Trophoblast cell (in vitro differentiated cells and primary cell): ENCODE data around the gene EPS8L1.
"Not testable (repeated sequence)": the region's sequence is repeated elsewhere in the genome, so short reads cannot be mapped to it uniquely, and the experiment has no call there.

Experiments used
- DNase-seq, 2 donors: peaks; one replicate each; pipeline ENCODE4 v3.0.0-alpha.2; 2016
- H2AFZ ChIP-seq: 2 replicates; pipeline ENCODE4 v1.6.1; 2013; ENCODE audit warnings: low read length, moderate library complexity, mild to moderate bottlenecking; ENCODE audit not compliant: insufficient read depth, poor library complexity
- H2AK5ac ChIP-seq: 2 replicates; pipeline ENCODE4 v1.6.1; 2013; ENCODE audit warnings: mild to moderate bottlenecking, low read length
- H2BK120ac ChIP-seq: 2 replicates; pipeline ENCODE4 v1.6.1; 2013; ENCODE audit warnings: low read length, mild to moderate bottlenecking, moderate library complexity; ENCODE audit not compliant: insufficient read depth, poor library complexity
- H2BK12ac ChIP-seq: 2 replicates; pipeline ENCODE4 v1.6.1; 2013; ENCODE audit warnings: mild to moderate bottlenecking, low read length, moderate library complexity
- H2BK5ac ChIP-seq: 2 replicates; pipeline ENCODE4 v1.6.1; 2013; ENCODE audit warnings: low read length, low read depth, moderate library complexity, mild to moderate bottlenecking; ENCODE audit not compliant: poor library complexity
- H3K14ac ChIP-seq: 2 replicates; pipeline ENCODE4 v1.6.1; 2013; ENCODE audit warnings: mild to moderate bottlenecking, low read length
- H3K18ac ChIP-seq: 2 replicates; pipeline ENCODE4 v1.6.1; 2013; ENCODE audit warnings: mild to moderate bottlenecking, low read length
- H3K23ac ChIP-seq: 2 replicates; pipeline ENCODE4 v1.6.1; 2013; ENCODE audit warnings: low read length
- H3K27ac ChIP-seq: 2 replicates; pipeline ENCODE4 v1.5.1; 2013; ENCODE audit warnings: low read depth, mild to moderate bottlenecking, inconsistent platforms, low read length, moderate library complexity
- H3K27me3 ChIP-seq: 2 replicates; pipeline ENCODE4 v1.6.1; 2013; ENCODE audit warnings: inconsistent platforms, mild to moderate bottlenecking, low read length, moderate library complexity; ENCODE audit not compliant: insufficient read depth
- H3K36me3 ChIP-seq, 2 experiments: 1 replicate in 1 of 2; 2 replicates in 1 of 2; pipeline ENCODE4 v1.6.1; 2013; ENCODE audit warnings: low read length in 2 of 2, mild to moderate bottlenecking in 2 of 2, moderate library complexity in 1 of 2; ENCODE audit not compliant: insufficient read depth in 2 of 2, control insufficient read depth in 1 of 2
- H3K4ac ChIP-seq: 2 replicates; pipeline ENCODE4 v1.6.1; 2013; ENCODE audit warnings: low read depth, mild to moderate bottlenecking, low read length, moderate library complexity
- H3K4me1 ChIP-seq, 2 experiments: 1 replicate in 1 of 2; 2 replicates in 1 of 2; pipeline ENCODE4 v1.6.1; 2013; ENCODE audit warnings: low read length in 2 of 2, mild to moderate bottlenecking in 2 of 2, moderate library complexity in 1 of 2; ENCODE audit not compliant: insufficient read depth in 2 of 2, control insufficient read depth in 1 of 2
- H3K4me2 ChIP-seq: 2 replicates; pipeline ENCODE4 v1.6.1; 2013; ENCODE audit warnings: inconsistent platforms, mild to moderate bottlenecking, low read length, moderate library complexity
- H3K4me3 ChIP-seq: 2 replicates; pipeline ENCODE4 v1.5.1; 2013; ENCODE audit warnings: mild to moderate bottlenecking, low read depth, low read length, inconsistent platforms
- H3K79me1 ChIP-seq: one replicate; pipeline ENCODE4 v1.6.1; 2013; ENCODE audit warnings: low read length
- H3K79me2 ChIP-seq: 2 replicates; pipeline ENCODE4 v1.6.1; 2013; ENCODE audit warnings: low read length, mild to moderate bottlenecking; ENCODE audit not compliant: control insufficient read depth, insufficient read depth, poor library complexity
- H3K9ac ChIP-seq: 2 replicates; pipeline ENCODE4 v1.6.1; 2013; ENCODE audit warnings: mild to moderate bottlenecking, low read length
- H3K9me3 ChIP-seq: 2 replicates; pipeline ENCODE4 v1.6.1; 2013; ENCODE audit warnings: low read depth, mild to moderate bottlenecking, control low read depth, inconsistent platforms, low read length; ENCODE audit not compliant: insufficient read depth
- H4K12ac ChIP-seq: 2 replicates; pipeline ENCODE4 v1.6.1; 2013; ENCODE audit warnings: low read depth, mild to moderate bottlenecking, low read length, moderate library complexity
- H4K8ac ChIP-seq: 2 replicates; pipeline ENCODE4 v1.6.1; 2013; ENCODE audit warnings: low read depth, mild to moderate bottlenecking, low read length, moderate library complexity
- H4K91ac ChIP-seq: one replicate; pipeline ENCODE4 v1.6.1; 2013; ENCODE audit warnings: low read depth, mild to moderate bottlenecking, low read length, moderate library complexity
- WGBS: extraction: QIAGEN DNeasy Blood & Tissue Kit; methylation state at CpG from one replicate; pipeline ENCODE4 v1.1.7; 2013; ENCODE audit warnings: missing lambda C conversion rate; ENCODE audit not compliant: insufficient read length, insufficient coverage; ENCODE audit errors: extremely low coverage; 5-methylcytosine and 5-hydroxymethylcytosine counted together

EPS8L1 gene

DNA sequence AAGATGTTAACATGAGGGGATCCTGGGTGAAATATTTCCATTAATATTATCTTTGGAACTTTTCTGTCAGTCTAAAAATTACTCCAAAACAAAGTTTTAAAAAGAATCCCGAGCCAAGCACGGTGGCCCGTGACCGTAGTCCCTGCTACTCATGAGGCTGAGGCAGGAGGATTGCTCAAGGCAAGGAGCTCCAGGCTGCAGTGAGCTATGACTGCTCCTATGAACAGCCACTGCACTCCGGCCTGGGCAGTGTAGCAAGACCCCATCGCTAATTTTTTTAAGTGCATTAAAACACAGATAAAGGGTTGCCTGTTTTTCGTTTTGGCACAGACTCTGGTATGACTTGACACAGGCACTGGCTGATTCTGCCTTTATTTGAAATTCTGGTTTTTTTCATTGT lies 44.5 kb upstream of the EPS8L1 start:
- Histone ChIP-seq H3K14ac (no peak overlapping the region), H3K36me3 (peaks cover 0 to 1% of the 10 kb centered on the region in 2 experiments), H3K18ac (no peak overlapping the region), H2BK12ac (no peak overlapping the region), H2AK5ac (no peak overlapping the region), H3K23ac (no peak overlapping the region), H3K4me2 (no peak overlapping the region), H3K4me3 (no peak overlapping the region), H3K27me3 (no peaks in the 10 kb centered on the region), H3K4ac (no peak overlapping the region), H3K4me1 (no peaks in the 10 kb centered on the region), H3K79me2 (no peaks in the 10 kb centered on the region), H4K12ac (no peak overlapping the region), H2BK120ac (no peak overlapping the region), H2AFZ (no peak overlapping the region), H2BK5ac (no peak overlapping the region), H3K79me1 (no peaks in the 10 kb centered on the region), H3K27ac (no peak overlapping the region), H4K8ac (no peak overlapping the region), H3K9ac (no peak overlapping the region), H4K91ac (no peak overlapping the region), H3K9me3 (peaks cover 7% of the 10 kb centered on the region)
- DNase-seq = no peak
- no CpG with 5 or more reads among the region's 7 CpGs for WGBS

DNA sequence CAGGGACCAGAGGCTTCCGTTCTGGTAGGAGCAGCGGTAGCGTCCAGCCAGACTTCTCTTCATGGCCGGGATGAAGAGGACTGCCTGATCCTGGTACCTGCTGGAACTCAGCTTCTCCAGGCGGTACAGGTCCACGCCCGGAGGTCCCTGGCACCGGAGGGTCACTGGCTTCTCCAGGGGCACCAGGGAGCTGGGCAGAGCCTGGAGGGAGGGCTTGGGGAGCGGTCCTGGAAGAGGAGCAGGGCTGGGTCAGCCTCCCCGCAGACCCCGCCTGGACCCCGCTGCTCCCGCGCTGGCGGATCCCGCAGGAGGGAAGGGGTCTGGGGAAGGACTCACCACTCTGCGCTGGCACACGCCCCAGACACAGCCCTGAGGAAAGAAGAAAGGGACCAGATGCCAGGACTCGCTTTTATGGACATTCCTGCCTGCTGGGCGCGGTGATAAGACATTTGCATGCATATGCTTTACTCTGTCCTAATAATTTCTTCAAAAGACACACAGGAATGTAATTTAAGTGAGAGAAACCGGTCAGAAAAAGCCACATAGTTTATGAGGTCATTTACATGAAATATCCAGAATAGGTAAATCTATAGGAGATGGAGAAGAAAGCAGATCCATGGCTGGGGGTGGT lies 43.4 kb upstream of the EPS8L1 start:
- H3K9me3 ChIP-seq = peaks cover 7% of the 10 kb centered on the region
- H4K8ac ChIP-seq = no peak overlapping the region
- H3K9ac ChIP-seq = no peak overlapping the region
- H2BK12ac ChIP-seq = no peak overlapping the region
- H3K14ac ChIP-seq = no peak overlapping the region
- peaks cover 0 to 1% of the 10 kb centered on the region in 2 experiments for H3K36me3 ChIP-seq
- H3K27me3 ChIP-seq = no peaks in the 10 kb centered on the region
- H3K4me2 ChIP-seq = no peak overlapping the region
- no peaks in the 10 kb centered on the region for H3K79me2 ChIP-seq
- no peaks in the 10 kb centered on the region for H3K79me1 ChIP-seq
- no peaks in the 10 kb centered on the region for H3K4me1 ChIP-seq
- no peak overlapping the region for H3K23ac ChIP-seq
- no peak overlapping the region for H2AK5ac ChIP-seq
- no peak overlapping the region for H3K4ac ChIP-seq
- no peak overlapping the region for H2BK120ac ChIP-seq
- no peak overlapping the region for H4K12ac ChIP-seq
- no peak overlapping the region for H2BK5ac ChIP-seq
- no peak for DNase-seq
- H3K27ac ChIP-seq = no peak overlapping the region
- peak overlapping the region; percentile 59 for H3K4me3 ChIP-seq
- H4K91ac ChIP-seq = no peak overlapping the region
- no CpG with 5 or more reads among the region's 22 CpGs for WGBS
- no peak overlapping the region for H2AFZ ChIP-seq
- no peak overlapping the region for H3K18ac ChIP-seq

DNA sequence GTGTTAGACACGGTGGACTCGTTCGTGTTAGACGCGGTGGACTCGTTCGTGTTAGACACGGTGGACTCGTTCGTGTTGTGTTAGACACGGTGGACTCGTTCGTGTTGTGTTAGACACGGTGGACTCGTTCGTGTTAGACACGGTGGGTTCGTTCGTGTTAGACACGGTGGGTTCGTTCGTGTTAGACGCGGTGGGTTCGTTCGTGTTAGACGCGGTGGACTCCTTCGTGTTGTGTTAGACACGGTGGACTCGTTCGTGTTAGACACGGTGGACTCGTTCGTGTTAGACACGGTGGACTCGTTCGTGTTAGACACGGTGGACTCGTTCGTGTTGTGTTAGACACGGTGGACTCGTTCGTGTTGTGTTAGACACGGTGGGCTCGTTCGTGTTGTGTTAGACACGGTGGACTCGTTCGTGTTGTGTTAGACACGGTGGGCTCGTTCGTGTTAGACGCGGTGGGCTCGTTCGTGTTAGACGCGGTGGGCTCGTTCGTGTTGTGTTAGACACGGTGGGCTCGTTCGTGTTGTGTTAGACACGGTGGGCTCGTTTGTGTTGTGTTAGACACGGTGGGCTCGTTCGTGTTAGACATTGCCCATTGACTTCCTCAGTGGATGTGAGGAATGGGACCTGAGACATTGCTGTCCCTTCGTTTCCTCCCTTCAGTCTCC lies 42.6 kb upstream of the EPS8L1 start:
- not testable (repeated sequence) for H3K79me1 ChIP-seq, H3K14ac ChIP-seq, H2AK5ac ChIP-seq, H2AFZ ChIP-seq, H3K23ac ChIP-seq, DNase-seq, H3K18ac ChIP-seq, H4K12ac ChIP-seq, H3K4me1 ChIP-seq, H3K4me2 ChIP-seq, H3K9me3 ChIP-seq, H4K8ac ChIP-seq, H3K36me3 ChIP-seq, H4K91ac ChIP-seq, H3K4me3 ChIP-seq, H2BK120ac ChIP-seq, H3K9ac ChIP-seq, H3K27me3 ChIP-seq, H2BK12ac ChIP-seq, H3K27ac ChIP-seq, H3K79me2 ChIP-seq, H2BK5ac ChIP-seq, H3K4ac ChIP-seq
- no CpG with 5 or more reads among the region's 70 CpGs for WGBS

DNA sequence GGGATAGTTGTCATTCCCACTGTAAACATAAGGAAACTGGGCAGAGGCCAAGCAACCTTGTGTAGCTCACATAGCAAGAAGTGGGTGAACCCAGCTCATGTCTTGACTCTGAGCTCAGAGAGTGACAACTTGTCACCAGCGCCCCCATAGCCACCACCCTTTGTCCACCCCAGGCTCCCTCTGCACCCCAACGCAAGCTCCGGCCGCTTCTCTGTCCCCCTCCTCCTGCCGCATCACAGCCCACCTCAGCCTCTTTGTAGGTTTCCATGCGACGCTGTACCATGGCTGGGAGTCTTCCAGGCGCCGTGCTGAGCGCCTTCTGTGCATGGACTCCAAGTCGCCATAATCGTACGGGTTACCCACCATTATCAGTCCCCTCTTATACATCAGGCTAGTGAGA lies 40.9 kb upstream of the EPS8L1 start:
- H3K18ac ChIP-seq = no peak overlapping the region
- DNase-seq = no peak
- H4K12ac ChIP-seq = no peak overlapping the region
- peaks cover 7% of the 10 kb centered on the region for H3K9me3 ChIP-seq
- H3K4me1 ChIP-seq = no peaks in the 10 kb centered on the region
- peaks cover 0 to 1% of the 10 kb centered on the region in 2 experiments for H3K36me3 ChIP-seq
- no peak overlapping the region for H3K4me3 ChIP-seq
- H3K14ac ChIP-seq = no peak overlapping the region
- no peak overlapping the region for H3K4me2 ChIP-seq
- no peak overlapping the region for H3K4ac ChIP-seq
- H3K23ac ChIP-seq = no peak overlapping the region
- no peak overlapping the region for H2BK5ac ChIP-seq
- H2AK5ac ChIP-seq = no peak overlapping the region
- H2AFZ ChIP-seq = no peak overlapping the region
- no peak overlapping the region for H2BK12ac ChIP-seq
- H4K91ac ChIP-seq = no peak overlapping the region
- H3K9ac ChIP-seq = no peak overlapping the region
- no CpG with 5 or more reads among the region's 13 CpGs for WGBS
- H2BK120ac ChIP-seq = no peak overlapping the region
- H4K8ac ChIP-seq = no peak overlapping the region
- no peaks in the 10 kb centered on the region for H3K27me3 ChIP-seq
- no peaks in the 10 kb centered on the region for H3K79me2 ChIP-seq
- H3K79me1 ChIP-seq = no peaks in the 10 kb centered on the region
- H3K27ac ChIP-seq = no peak overlapping the region
